Measurements from ENCODE around the gene FAM53B.

The FAM53B gene

DNA sequence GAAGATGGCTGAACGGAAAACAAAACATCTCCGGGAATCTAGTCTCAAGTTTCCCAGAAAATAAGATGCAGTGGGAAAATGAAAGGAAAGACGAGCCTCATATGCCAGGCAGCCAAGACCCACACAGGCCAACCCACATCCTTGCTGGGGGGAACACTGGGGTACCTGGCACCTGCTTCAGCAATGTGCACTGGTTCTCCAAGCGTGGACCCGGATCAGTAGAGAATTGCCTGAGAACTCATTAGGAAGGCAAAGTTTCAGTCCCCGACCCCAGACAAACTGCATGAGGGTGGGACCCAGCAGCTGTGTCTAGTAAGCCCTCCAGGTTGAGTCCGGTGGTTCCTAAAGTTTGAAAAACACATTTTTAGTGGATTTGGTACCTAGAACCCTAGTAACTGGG lies 18.4 kb downstream of the FAM53B start:
- Mint-ChIP-seq H3K27me3 (no peaks in the 10 kb centered on the region), H3K36me3 (ENCODE audit: low read depth) (peaks cover 33% of the 10 kb centered on the region), H3K4me3 (no peak overlapping the region), H3K27ac (no peak overlapping the region), H3K9me3 (no peaks in the 10 kb centered on the region), H3K4me1 (ENCODE audit: low read depth) (peaks cover 93% of the 10 kb centered on the region)
- no peak for DNase-seq

DNA sequence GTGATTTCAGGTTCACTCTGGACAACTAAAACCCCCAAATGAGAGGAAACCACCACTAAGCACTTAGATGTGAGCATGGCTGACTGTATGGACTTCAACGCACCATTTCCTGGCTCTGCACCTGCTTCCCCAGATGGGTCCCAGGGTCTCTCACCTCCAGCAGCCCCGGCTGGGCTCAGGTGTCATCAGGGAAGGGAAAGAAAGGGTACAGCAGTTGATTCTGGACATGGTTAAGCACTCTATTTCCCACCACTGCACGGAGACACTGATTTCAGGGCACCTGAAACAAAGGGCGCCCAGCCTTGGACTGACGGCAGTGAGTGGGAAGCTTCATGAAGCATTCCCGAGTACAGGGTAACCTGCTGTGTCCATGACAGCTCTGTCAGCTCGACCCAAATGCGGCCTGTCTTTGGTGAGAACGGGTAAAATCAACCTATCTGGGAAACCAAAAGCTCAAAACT lies 19.0 kb downstream of the FAM53B start:
- no peaks in the 10 kb centered on the region for H3K27me3 Mint-ChIP-seq
- peaks cover 31% of the 10 kb centered on the region for H3K36me3 Mint-ChIP-seq (ENCODE audit: low read depth)
- H3K4me3 Mint-ChIP-seq: no peak overlapping the region
- H3K9me3 Mint-ChIP-seq: no peaks in the 10 kb centered on the region
- H3K27ac Mint-ChIP-seq: no peak overlapping the region
- H3K4me1 Mint-ChIP-seq (ENCODE audit: low read depth): peaks cover 93% of the 10 kb centered on the region
- no peak for DNase-seq

DNA sequence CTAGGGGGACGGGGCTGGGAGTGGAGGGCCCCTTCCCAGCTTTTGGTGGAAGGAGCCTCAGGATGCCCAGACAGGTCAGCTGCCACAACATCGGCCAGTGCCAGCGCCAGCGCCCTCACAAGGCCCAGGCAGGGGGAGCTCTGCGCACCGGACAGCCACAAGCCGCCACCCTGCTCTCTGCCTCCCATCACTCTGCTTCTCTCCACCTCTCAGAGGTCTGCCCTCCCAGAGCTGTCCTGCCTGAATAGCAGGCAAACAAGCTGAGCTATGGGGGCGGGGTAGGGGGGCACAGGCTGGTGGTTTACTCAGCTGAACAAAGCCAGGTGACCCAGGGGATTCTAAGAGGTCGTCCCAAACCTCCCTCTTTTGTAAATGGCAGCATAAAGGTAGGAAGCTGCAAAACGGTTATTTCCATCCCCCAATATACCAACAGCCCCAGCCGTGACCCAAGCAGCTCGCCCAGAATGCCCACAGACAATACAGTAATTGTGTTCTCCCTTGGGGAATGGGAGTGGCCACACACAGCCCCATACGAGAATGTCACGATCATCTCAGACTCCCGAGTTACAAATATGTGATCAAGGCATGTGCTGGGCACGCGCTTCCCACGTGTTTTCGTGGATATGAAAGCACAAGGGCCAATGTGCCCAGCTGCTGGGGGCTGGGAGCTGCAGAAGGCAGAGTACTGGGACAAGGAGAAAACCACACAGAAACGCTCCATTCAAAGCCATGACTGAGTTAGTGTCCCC lies 19.7 kb downstream of the FAM53B start:
- H3K36me3 Mint-ChIP-seq (ENCODE audit: low read depth): peaks cover 26% of the 10 kb centered on the region
- no peaks in the 10 kb centered on the region for H3K9me3 Mint-ChIP-seq

DNA sequence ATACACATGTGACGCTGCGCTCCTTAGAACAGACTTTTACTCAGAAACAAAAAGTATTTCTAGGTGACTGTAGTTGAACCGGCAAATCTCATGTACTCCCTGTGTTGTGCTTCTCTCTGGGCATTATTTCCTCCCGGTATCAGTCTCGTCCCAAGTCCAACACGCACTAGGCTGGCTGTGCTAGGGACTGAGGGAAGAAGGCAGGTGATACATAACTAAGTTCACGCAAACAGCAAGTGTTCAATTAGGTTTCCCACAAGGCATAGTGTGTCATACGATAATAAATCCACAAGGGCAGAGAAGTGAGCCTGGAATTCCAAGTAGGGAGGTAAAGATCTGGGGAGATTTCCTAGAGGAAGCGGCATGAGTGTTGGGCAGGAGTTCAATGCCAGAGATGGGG lies 20.4 kb downstream of the FAM53B start:
- H3K9me3 Mint-ChIP-seq: no peaks in the 10 kb centered on the region
- DNase-seq: no peak
- H3K27ac Mint-ChIP-seq: peak overlapping the region; percentile 97
- peaks cover 23% of the 10 kb centered on the region for H3K36me3 Mint-ChIP-seq (ENCODE audit: low read depth)
- H3K27me3 Mint-ChIP-seq: no peaks in the 10 kb centered on the region
- peaks cover 91% of the 10 kb centered on the region for H3K4me1 Mint-ChIP-seq (ENCODE audit: low read depth)
- H3K4me3 Mint-ChIP-seq: peak overlapping the region; percentile 45

More for the DNA sequence above, 19.7 kb downstream of the FAM53B start:
- no peaks in the 10 kb centered on the region for H3K27me3 Mint-ChIP-seq
- H3K27ac Mint-ChIP-seq: peak overlapping the region; percentile 97
- no peak overlapping the region for H3K4me3 Mint-ChIP-seq
- peak; percentile 29 for DNase-seq
- peaks cover 91% of the 10 kb centered on the region for H3K4me1 Mint-ChIP-seq (ENCODE audit: low read depth)

DNA sequence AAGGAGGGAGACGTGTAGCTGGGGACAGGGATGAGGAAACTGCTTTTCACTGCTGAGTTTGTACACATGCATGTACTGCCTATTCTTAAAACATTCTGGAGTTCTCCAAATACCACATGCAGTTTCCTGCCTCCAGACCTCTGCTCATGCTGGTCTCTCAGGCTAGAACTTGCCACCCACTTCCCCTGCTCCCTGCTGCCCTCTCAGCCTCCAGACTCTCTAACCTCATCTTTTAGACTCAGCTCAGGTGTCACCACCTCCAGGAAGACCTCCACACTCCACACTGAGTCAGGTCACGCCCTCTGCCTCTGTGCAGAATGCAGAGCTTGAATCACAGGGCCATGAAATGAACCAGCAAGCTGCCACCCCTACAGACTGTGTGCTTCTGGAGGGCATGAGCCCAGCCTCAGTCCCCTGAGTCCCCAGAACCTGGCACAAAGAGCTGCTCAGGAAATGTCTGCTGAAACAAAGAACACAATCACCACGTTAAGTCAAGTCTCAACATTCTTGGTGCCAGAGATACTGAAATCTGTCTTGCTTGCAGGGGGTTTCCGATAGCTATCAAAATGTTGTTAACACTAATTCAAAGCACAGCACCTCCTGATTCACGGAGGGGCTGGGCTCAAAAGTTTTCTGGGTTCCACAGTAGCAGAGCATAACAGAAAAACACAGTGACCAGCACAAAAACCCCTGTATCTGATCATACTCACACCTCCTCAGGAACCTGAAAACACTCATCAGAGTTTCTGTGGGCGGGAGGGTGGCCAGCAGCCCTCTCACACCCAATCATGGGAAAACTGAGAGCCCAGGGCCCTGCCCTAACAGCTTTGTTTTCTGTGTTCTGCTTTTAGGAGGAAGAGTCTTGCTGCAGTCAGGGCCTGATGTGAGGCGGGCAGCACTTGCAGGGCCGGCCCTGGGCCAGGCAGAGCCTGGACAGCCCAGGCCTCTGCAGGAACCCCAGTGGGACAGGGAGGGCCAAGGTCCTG lies 21.1 kb downstream of the FAM53B start:
- Mint-ChIP-seq H3K36me3 (ENCODE audit: low read depth) (peaks cover 22% of the 10 kb centered on the region), H3K4me1 (ENCODE audit: low read depth) (peaks cover 91% of the 10 kb centered on the region), H3K27ac (peak overlapping the region; percentile 97), H3K4me3 (peak overlapping the region; percentile 45), H3K9me3 (no peaks in the 10 kb centered on the region), H3K27me3 (no peaks in the 10 kb centered on the region)
- peak; percentile 72 for DNase-seq

DNA sequence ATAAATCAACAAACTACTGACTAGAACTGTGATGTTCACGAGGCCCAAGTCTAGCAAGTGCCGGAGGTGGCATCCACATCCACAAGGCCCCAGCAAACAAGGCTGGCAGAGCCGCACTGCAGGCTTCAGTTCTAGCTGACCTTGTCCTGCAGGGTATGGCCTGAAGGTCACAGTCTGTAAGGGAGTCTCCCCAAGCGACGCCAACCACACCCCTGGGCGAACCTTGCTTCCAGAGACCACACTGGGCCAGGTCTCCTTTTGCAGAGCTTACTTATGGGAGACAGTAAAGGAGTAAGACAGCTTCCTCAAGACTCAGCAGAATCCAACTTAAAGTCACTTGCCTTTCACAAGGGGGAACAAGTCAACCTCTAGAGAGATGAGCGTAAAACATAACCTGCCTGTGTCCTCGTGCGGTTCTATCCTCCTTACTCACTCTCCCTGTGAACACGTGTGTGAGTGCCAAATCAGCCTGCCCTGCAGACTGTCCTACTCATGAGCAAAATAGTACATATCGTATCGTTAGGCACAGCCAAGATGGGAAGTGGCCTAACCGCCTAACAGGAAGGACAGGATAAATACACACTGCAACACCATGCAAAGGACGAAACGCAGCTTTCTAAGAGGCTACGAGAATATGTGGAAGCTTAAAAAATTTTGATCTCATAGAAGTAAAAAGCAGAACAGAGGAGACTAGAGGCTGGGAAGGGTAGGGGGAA lies 22.7 kb downstream of the FAM53B start:
- Mint-ChIP-seq H3K27ac (peak overlapping the region; percentile 27), H3K9me3 (no peaks in the 10 kb centered on the region), H3K27me3 (no peaks in the 10 kb centered on the region), H3K4me3 (no peak overlapping the region), H3K4me1 (ENCODE audit: low read depth) (peaks cover 95% of the 10 kb centered on the region), H3K36me3 (ENCODE audit: low read depth) (peaks cover 33% of the 10 kb centered on the region)
- DNase-seq: no peak

DNA sequence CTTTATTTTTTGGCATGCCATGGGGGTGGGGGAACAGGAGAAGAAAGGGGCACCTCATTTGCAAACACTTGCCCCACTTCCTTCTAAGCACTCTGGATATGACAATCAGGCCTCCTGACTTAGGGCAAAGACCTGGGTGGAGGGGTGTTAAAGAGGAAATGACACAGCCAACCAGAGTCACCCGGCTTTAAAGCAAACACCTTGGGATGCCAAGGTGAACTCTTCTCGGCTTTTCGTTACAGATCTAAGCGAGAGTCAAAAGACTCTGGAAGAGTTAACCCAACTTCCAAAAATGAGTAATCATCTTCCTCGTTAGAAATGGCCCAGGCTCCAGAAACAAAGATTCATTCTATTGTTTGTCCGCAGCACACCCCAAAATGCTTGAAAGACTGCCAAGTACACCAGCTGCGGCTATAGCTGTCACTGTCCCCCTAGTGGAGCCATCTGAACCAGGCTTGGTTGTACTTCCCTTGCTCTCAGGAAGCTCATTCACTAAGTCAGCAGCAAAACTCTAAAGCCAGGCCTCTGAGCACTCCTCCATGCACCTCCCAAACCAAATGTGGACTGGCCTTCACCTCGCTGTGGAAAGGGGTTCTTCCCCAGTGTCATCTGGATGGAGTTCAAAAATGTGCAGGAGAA lies 24.8 kb downstream of the FAM53B start:
- peak overlapping the region; percentile 95 for H3K27ac Mint-ChIP-seq
- DNase-seq: peak; percentile 66
- H3K4me1 Mint-ChIP-seq (ENCODE audit: low read depth): peaks cover 94% of the 10 kb centered on the region

DNA sequence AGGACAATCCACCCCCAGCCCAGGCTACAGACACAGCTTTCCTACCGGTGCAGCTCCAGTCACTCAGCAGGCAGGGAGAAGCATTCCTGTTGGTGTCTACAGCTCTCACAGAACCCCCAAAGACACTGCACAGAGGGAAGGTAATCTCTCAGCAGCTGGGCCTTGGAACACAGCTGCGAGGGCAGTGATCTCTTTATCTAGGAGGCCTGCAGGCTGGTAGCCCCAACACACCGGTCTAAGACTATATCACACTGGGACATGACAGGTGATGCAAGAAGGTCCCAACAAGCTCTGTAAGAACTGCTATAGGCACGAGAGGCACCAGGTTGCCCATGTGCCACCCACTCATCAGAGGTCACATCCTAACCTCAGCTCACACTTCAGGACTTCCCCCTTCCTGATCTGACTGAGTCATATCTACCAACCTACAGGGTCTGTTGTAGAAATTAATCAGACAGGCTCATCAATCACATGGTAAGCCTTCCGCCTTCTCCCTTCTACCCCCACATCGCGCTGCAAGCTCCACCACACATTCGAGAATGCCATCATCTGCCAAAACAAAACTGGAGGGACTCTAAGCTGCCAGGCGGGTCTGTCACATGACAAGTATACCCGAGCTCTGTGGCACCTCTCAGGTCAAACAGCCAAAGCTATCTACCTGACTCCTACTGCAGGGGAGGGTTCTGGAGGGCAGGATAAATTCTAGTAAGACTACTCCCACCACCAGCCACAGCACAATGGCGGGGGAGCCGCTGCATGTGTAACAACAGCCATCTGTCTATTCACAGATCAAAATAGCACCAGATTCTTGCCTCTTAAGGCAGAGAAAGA lies 26.1 kb downstream of the FAM53B start:
- H3K27ac Mint-ChIP-seq: peak overlapping the region; percentile 95
- no peaks in the 10 kb centered on the region for H3K9me3 Mint-ChIP-seq
- H3K4me1 Mint-ChIP-seq (ENCODE audit: low read depth): peaks cover 93% of the 10 kb centered on the region
- H3K4me3 Mint-ChIP-seq: peak overlapping the region; percentile 70
- H3K36me3 Mint-ChIP-seq (ENCODE audit: low read depth): peaks cover 28% of the 10 kb centered on the region
- no peaks in the 10 kb centered on the region for H3K27me3 Mint-ChIP-seq
- DNase-seq: peak; percentile 80

More for the DNA sequence above, 24.8 kb downstream of the FAM53B start:
- Mint-ChIP-seq H3K9me3 (no peaks in the 10 kb centered on the region), H3K36me3 (ENCODE audit: low read depth) (peaks cover 26% of the 10 kb centered on the region), H3K4me3 (peak overlapping the region; percentile 70), H3K27me3 (no peaks in the 10 kb centered on the region)

DNA sequence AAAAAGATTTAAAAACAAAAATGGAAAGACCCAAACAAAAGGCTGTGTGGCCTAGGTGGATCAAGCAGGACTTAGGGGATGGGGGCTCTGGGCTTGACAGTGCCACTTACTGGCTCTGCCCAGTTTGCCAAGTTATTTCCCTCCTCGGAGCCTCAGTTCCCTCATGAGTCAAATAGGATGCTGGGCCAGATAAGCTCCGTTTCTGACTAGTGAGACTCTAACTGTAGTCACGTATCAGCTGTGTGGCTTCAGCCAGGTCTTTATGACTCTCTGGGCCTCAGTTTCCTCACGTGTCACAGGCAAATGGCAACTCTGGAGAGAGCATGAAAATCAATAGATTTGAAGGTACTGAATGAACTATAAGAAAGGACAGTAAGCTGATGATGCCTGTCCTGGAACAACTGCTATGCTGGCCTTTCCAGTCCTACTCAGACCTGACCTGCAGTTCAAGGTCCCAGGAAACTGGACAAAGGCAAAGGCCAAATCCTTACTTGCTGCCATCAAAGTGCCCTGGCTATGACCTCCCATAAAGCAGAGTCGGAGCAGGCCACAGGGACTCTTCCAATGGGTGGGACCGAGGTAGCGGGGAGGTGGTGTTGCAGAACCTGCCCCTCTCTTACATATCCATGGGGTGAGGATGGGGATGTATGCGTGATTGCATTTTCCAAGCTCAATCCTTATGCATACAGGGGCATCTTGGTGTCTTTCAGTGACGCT lies 27.0 kb downstream of the FAM53B start:
- Mint-ChIP-seq H3K4me3 (peak overlapping the region; percentile 70), H3K9me3 (no peaks in the 10 kb centered on the region), H3K36me3 (ENCODE audit: low read depth) (peaks cover 33% of the 10 kb centered on the region), H3K27ac (peak overlapping the region; percentile 95), H3K4me1 (ENCODE audit: low read depth) (peaks cover 93% of the 10 kb centered on the region), H3K27me3 (no peaks in the 10 kb centered on the region)
- no peak for DNase-seq

DNA sequence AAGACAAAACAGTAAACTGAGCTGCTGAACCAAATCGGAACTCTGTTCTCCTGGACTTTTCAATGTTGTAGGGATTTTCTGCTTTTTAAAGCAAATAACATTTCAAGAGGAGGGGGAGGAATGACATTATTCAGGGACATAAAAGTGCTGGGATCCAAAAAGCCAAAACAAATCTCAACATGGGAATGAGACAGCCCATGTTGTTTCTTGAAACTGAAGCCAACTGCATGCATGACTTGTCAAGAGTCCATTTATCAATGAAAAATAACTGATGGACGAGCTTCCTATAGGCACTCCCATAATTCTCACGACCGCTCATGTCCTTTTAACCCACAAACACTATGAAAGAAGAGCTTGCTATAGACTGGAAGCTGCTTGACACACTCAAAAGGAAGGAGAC lies 27.8 kb downstream of the FAM53B start:
- Mint-ChIP-seq H3K27me3 (no peaks in the 10 kb centered on the region), H3K4me3 (no peak overlapping the region), H3K36me3 (ENCODE audit: low read depth) (peaks cover 32% of the 10 kb centered on the region), H3K4me1 (ENCODE audit: low read depth) (peaks cover 89% of the 10 kb centered on the region), H3K27ac (peak overlapping the region; percentile 95), H3K9me3 (no peaks in the 10 kb centered on the region)
- no peak for DNase-seq

DNA sequence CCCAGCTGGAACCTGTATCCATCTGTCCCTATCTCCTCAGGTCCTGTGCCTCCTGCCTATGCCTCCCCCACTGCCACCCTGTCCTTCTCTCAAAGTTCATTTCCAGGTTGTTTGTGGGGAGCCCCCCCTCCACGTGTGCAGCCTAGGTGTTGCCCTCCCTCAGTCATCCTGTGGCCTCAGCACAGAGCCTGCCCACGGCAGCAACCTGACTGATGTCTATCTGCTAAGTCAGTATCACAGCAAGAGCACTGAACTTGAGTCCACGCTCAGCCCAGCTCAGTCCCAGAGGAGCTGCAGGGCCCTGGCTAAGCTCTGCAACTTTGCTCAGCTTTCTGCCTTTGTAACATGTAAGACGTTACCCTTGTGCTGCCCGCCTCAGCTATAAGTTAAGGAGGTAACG lies 28.7 kb downstream of the FAM53B start:
- peaks cover 90% of the 10 kb centered on the region for H3K4me1 Mint-ChIP-seq (ENCODE audit: low read depth)
- H3K36me3 Mint-ChIP-seq (ENCODE audit: low read depth): peaks cover 27% of the 10 kb centered on the region
- H3K27ac Mint-ChIP-seq: peak overlapping the region; percentile 95
- no peak overlapping the region for H3K4me3 Mint-ChIP-seq
- no peaks in the 10 kb centered on the region for H3K27me3 Mint-ChIP-seq
- H3K9me3 Mint-ChIP-seq: no peaks in the 10 kb centered on the region
- no peak for DNase-seq

DNA sequence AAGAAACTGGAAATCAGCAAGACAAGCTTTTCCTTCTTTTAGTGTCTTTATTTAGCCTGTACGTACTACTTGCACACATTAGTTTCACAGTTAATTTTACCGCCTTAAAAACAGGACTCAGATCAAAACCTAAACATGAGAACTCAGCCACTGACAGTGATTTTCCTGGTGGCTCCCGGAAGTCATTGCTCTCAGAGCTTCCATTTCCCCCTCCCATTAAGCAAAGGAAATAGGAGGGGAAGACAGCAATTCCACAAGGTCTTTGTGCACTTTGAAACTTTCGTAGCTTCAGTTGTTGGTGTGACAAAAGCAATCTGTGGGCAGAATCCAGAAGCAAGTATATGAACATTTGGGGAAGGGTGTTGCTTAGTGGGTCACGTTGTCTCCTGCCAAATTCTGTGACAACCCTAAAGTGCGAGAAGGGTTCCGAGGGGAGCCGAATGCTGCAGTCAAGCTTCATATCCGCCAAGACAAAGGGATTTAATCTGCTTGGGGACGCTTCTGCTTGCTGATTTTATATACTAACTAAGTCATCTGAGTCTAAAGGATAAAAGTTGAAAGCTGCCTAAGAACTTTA lies 30.4 kb downstream of the FAM53B start:
- Mint-ChIP-seq H3K4me3 (no peak overlapping the region), H3K27ac (peak overlapping the region; percentile 35), H3K4me1 (ENCODE audit: low read depth) (peaks cover 91% of the 10 kb centered on the region), H3K9me3 (no peaks in the 10 kb centered on the region), H3K36me3 (ENCODE audit: low read depth) (peaks cover 27% of the 10 kb centered on the region), H3K27me3 (no peaks in the 10 kb centered on the region)
- DNase-seq: no peak

All from activated T-cell treated with anti-CD3 and anti-CD28 coated beads, Interleukin-2, amount 50 U/mL, for 24 hours (primary cell).